ENCODE measurements around the gene CYP24A1.

The CYP24A1 gene

DNA sequence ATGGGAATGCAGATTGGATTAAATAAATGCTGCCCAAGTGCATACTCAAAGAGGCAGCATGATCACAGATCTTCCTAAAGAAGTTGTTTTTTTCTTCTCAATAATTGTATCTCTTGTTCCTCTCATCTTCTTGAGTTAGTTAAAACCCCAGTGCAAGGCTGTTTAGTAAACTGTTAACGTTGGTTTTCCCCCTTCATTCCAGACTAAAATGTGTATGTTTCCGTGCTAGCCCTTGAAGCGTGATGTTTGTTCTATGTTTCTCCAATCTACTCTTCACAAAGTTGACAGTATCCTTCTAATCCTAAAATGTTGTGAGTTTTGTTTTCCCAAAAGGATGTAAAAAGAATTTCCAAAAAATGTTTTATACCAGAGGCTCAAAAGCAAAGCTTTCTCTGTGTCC lies 15.6 kb downstream of the CYP24A1 start:
- peaks cover 4% of the 10 kb centered on the region for H3K4me1 ChIP-seq

DNA sequence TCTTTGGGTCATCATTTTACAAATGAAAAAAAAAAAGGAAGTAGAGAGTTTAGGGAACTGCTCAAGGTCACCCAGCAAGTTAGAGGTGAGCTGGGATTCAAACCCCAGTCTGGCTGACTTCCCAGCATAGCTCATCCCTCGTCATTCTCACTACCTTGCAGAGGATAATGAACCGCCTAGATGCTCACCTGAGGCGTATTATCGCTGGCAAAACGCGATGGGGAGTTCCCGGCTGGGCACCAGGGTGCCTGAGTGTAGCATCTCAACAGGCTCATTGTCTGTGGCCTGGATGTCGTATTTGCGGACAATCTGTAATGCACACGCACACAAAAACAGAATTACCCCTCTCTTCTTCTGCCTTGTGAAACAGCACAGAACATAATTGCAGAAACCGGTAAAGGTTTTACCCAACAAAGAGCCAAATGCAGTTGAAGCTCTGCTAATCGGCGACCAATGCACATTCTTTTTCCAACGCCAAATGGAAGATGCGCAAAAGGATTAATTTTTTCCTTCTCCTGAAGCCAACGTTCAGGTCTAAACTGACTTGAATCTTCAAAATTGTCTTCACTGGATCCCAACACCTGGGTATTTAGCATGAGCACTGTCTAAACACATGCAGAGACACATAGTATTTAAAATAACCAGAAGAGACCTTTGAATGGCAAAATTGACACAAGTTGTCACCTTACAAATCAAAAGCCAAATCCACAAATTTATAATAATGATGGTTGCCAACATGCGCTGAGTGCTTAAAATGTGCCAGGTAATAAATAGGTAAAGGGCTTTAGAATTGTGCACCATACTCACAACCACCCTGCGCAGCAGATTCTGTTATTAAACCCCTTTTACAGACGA lies 16.6 kb downstream of the CYP24A1 start:
- Histone ChIP-seq H3K4me3 (ENCODE audit: low read depth, low read length) (no peak overlapping the region), H3K27me3 (peaks cover 49% of the 10 kb centered on the region), H3K4me1 (peaks cover 4% of the 10 kb centered on the region), H3K36me3 (no peaks in the 10 kb centered on the region), H3K9me3 (no peaks in the 10 kb centered on the region)
- no peak for DNase-seq
- TF ChIP-seq, protein P1, sequence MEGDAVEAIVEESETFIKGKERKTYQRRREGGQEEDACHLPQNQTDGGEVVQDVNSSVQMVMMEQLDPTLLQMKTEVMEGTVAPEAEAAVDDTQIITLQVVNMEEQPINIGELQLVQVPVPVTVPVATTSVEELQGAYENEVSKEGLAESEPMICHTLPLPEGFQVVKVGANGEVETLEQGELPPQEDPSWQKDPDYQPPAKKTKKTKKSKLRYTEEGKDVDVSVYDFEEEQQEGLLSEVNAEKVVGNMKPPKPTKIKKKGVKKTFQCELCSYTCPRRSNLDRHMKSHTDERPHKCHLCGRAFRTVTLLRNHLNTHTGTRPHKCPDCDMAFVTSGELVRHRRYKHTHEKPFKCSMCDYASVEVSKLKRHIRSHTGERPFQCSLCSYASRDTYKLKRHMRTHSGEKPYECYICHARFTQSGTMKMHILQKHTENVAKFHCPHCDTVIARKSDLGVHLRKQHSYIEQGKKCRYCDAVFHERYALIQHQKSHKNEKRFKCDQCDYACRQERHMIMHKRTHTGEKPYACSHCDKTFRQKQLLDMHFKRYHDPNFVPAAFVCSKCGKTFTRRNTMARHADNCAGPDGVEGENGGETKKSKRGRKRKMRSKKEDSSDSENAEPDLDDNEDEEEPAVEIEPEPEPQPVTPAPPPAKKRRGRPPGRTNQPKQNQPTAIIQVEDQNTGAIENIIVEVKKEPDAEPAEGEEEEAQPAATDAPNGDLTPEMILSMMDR (IDR thresholded peaks at IDR 0.05; ENCODE audit: low read depth, low read length), result no peak

More for the DNA sequence above, 15.6 kb downstream of the CYP24A1 start:
- peaks cover 51% of the 10 kb centered on the region for H3K27me3 ChIP-seq
- H3K4me3 ChIP-seq (ENCODE audit: low read depth, low read length), result no peak overlapping the region
- no peak for DNase-seq
- H3K9me3 ChIP-seq, result no peaks in the 10 kb centered on the region
- no peaks in the 10 kb centered on the region for H3K36me3 ChIP-seq
- TF ChIP-seq, protein P1 (IDR thresholded peaks at IDR 0.05; ENCODE audit: low read depth, low read length), result no peak

DNA sequence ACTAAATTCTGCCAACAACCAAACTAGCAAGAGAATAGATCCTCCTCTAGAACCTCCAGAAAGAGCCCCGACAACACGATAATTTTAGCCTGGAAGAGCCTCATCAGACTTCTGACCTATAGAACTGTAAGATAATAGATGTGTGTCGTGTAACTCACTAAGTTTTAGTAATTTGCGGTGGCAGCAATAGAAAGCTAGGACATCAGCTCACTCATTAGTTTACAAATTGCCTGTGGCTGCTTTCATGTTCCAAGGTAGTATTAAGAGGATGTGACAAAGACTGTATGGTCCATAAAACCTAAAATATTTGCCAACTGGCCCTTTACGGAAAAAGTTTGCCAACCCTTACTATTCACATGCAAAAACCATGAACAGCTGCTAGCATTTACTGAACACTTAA lies 17.3 kb downstream of the CYP24A1 start:
- TF ChIP-seq, protein P1 (IDR thresholded peaks at IDR 0.05; ENCODE audit: low read depth, low read length), result no peak
- H3K4me1 ChIP-seq, result peaks cover 4% of the 10 kb centered on the region

DNA sequence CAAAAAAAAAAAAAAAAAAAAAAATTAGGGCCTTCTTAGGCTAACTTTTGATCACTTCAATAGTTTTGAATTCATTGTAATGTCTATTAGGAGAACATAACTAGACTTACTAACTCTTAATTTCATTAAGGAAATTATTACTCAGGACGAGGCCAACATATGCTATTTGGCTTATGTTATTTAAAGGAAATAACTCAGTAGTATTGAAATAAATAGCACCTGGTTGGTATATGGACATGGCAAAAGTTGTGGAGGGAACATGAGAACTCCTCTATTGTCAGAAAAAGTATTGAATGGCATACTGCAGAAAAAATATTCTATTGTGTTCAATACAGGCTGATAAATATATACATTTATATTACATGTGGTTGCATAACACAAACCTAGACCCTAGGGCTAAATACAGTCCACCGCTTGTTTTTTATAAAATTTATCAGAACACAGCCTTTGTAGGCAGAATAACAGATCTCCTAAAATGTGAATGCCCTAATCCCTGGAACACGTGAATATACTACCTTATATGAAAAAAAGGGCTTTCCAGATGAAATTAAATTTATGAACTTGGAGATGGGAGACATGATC lies 18.0 kb downstream of the CYP24A1 start:
- Histone ChIP-seq H3K36me3 (no peaks in the 10 kb centered on the region), H3K9me3 (no peaks in the 10 kb centered on the region), H3K4me3 (ENCODE audit: low read depth, low read length) (no peak overlapping the region), H3K27me3 (peaks cover 47% of the 10 kb centered on the region), H3K4me1 (peaks cover 4% of the 10 kb centered on the region)
- TF ChIP-seq, protein P1 (IDR thresholded peaks at IDR 0.05; ENCODE audit: low read depth, low read length), result no peak
- no peak for DNase-seq

More for the DNA sequence above, 17.3 kb downstream of the CYP24A1 start:
- DNase-seq, result no peak
- H3K4me3 ChIP-seq (ENCODE audit: low read depth, low read length), result no peak overlapping the region
- H3K9me3 ChIP-seq, result no peaks in the 10 kb centered on the region
- no peaks in the 10 kb centered on the region for H3K36me3 ChIP-seq
- H3K27me3 ChIP-seq, result peaks cover 53% of the 10 kb centered on the region

DNA sequence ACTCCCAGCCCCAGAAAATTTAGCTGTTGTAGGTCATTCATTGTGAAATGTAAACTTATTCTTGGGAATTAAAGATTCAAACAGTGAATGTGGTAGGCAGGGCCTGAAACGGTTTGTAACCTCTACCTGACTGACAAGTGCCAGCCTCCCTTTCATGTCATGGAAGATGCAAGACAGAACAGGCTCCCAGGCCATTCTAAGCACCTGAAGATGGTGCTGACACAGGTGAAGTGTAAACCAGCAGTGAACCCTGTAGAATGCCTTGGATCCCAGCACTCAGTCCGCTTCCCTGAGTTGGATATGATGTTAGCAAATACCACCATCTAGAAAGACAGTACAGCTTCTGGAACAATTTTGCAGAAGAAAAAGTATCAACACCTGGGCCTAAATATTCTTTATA lies 19.3 kb downstream of the CYP24A1 start:
- TF ChIP-seq, protein P1 (IDR thresholded peaks at IDR 0.05; ENCODE audit: low read depth, low read length), result no peak
- H3K36me3 ChIP-seq, result no peaks in the 10 kb centered on the region

DNA sequence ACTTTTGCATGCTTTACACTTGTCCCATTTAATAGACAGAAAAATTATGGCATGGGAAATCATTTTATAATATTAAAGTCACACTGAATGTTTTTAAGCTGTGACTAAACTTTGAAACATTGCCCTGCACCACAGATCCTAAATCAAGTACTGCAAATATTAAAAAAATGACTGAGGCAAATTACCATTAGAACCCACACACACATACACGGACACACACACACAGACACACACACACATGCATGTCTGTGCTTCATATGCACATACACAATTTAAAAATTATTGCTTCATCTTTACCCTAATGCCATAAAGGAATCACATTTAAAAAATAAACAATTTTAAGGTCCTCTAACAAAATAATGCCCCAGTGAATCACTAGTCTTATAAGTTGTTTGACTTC lies 19.9 kb downstream of the CYP24A1 start:
- no peaks in the 10 kb centered on the region for H3K36me3 ChIP-seq

More for the DNA sequence above, 19.3 kb downstream of the CYP24A1 start:
- Histone ChIP-seq H3K9me3 (no peaks in the 10 kb centered on the region), H3K4me3 (ENCODE audit: low read depth, low read length) (no peak overlapping the region), H3K4me1 (peaks cover 4% of the 10 kb centered on the region), H3K27me3 (peaks cover 44% of the 10 kb centered on the region)
- DNase-seq, result no peak

More for the DNA sequence above, 19.9 kb downstream of the CYP24A1 start:
- TF ChIP-seq, protein P1 (IDR thresholded peaks at IDR 0.05; ENCODE audit: low read depth, low read length), result no peak
- H3K4me1 ChIP-seq, result peaks cover 3% of the 10 kb centered on the region
- H3K4me3 ChIP-seq (ENCODE audit: low read depth, low read length), result no peak overlapping the region
- peaks cover 45% of the 10 kb centered on the region for H3K27me3 ChIP-seq
- no peak for DNase-seq
- H3K9me3 ChIP-seq, result no peaks in the 10 kb centered on the region

All from BE2C (cell line).